ENCODE data around the gene ZPR1.

ZPR1 gene

DNA sequence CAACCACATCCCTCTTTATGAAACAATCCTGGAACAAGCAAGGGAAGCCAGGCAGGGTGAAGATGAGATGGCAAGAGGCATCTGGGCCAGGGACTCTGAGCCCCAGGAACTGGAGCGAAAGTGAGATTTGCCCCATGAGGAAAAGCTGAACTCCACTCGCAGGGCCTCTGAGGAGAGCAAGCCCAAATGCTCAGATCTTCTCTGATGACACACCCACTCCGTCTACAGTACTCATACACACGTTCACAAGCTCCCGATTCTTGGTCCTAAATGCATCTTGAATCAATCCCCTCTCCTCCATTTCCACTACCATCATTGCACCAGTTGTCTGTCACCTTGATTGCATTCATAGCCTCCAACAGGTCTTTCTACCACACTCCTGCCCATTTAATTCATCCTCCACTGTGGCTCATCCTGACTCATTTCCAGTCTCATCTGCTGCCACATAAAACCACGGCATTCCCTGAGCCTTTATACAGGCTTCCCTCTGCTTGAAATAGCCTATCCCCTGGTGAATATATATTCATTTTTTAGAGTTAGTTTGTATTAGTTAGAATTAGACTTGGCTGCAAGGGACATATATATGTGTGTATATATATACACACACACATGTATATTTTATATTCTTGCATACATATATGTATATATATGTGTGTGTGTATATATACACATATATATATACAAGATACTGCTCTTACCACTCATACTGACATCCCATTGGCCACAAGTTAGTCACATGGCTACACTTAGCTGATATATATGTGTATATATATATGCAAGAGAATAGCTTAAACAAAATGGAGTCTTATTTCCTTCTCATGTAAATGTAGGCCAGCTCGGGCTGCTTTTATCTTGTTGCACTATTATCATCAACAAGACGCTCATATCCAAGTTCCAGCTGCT lies 5.3 kb upstream of the ZPR1 start:
- DNase-seq (ENCODE audit: low read depth, low spot score) = no peak

DNA sequence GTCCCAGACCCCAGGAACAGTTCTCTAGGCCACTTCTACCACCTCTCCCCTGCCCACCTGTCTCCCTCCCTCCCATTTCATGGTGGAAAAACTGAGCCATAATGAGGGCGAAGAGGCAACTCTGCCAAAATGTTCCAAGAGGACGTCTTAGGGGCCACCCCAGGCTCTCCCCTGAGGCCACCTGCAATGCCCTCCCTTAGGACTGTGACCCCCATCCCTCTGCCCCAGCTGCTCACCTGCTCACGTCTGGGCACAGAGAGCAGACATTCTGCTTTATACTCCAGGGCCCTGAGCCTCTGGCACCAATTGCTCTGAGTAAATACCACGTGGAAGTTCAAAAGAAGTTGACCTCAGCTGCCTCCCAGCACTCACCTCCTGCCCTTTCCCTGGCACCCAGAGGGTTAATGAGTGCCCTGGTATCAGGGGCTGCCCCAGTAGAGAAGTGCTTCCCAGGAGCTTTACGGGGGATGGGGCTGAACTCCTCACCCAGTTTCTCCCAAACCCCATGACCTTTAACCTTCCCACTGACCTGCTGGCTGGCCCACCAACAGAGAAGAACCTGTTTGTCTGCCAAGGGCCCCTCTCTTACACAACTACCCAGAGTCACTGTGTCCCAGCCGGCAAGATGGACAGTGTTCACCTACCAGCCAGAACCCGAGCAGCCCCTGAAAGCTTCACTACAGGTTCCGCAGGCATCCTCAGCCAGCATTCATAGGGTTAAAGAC lies 4.5 kb upstream of the ZPR1 start:
- no peak for DNase-seq (ENCODE audit: low read depth, low spot score)

DNA sequence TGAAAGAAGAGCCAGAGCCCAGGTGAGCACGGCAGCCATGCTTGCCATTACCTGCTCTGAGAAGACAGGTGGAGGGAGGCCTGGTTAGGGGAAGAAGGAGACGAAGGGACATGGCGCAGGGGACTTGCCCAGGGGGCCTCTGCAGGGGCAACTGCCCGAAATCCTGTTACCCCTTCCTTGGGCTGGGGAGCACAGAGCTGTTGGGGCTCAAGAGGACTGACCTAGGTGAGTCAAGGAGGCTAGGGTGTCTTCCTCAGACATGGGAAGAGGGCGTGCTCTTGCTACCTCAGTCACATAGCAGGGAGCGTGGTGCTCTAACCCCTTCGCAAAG lies 4.0 kb upstream of the ZPR1 start, which contains the start of gene APOA5:
TSS of gene APOA5 (minus strand) at position 67 of the 331 bp plus-strand sequence. CDS start at position 48, 19 bp downstream.
- DNase-seq (ENCODE audit: low read depth, low spot score) = no peak

DNA sequence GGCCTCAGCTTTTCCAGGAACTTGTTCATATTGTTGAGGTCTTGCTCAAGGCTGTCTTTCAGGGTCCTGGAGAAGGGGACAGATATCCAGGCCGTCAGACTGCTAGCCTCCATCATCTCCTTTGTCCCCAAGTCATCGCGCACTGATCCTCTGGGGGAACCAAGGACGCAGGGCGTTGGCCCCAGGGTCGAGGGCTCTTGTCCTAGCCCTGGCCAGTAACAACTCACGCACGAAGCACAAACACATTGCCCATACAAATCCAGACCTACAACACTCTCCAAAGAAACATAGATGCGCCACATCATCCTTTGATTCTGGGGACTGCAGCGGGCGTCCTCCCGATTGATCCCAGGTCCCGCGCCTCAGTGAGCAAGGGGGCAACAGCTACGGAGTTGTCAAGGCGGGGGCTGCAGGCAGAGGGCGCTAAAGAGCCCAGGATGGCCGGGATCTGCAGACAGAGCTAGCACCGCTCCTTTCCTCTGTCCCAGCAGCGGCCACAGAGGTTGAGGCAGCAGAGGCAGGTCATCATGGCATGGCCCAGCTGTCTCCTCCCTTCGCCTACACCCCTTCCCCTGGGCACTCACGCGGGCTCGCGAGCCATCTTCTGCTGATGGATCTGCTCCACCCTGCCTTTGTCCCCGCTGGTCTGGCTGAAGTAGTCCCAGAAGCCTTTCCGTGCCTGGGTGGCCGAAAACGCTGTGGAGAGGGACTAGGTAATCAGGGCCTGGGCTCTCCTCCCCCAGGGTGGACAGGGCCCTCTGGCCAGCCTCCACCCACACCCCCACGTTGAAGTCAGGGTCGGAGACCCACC lies 3.4 kb upstream of the ZPR1 start:
- peak; percentile 39 for DNase-seq (ENCODE audit: low read depth, low spot score)

- DNase-seq (ENCODE audit: low read depth, low spot score) = no peak
Measured at GRCh38 chr11:116790167-116791001, 2.6 kb upstream of the ZPR1 start.

DNA sequence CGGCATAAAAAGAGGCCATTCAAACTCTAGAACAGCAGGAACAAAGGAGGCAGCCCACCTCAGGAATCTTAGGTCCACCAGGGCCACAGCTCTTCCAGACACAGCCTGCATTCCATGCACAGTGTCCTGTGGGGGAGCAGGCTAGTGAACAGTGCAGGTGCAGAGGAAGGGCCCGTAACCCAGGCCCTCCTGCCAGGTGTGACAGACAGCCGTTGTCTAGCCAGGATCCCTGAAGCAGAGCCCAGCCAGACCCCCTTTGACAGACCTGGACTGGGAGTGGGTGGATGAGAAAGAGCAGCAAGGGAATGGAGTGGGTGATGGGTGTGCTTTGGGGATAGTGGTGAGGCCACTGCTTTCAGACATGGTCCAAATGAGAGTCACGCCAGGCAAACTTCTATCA lies 1.2 kb upstream of the ZPR1 start:
- no peak for DNase-seq (ENCODE audit: low read depth, low spot score)

GRCh38 chr11:116788534-116788933 lies 711 bp upstream of the ZPR1 start:
- DNase-seq (ENCODE audit: low read depth, low spot score) = no peak

GRCh38 chr11:116787436-116787785 lies 412 bp downstream of the ZPR1 start:
- no peak for DNase-seq (ENCODE audit: low read depth, low spot score)

DNA sequence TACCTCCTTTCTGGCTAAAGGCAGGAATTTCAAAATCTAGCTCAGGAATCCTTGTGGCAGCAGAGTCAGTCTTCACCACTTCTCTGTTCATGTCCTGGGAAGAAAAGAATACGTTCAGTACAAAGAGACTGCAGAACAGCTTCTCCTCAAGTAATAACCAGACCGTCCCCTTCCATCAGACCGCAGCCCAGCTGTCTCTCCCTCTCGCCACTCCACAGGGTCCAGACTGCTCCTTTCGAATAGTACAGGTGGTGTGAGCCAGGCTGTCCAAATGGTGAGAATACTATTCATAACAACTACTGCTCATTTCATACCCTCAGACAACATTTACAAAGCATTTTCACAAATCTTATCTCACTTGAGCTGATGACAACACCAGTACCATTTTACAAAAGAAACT lies 857 bp downstream of the ZPR1 start:
- no peak for DNase-seq (ENCODE audit: low read depth, low spot score)

- no peak for DNase-seq (ENCODE audit: low read depth, low spot score)
Measured at GRCh38 chr11:116786326-116786725, 1.5 kb downstream of the ZPR1 start.

- no peak for DNase-seq (ENCODE audit: low read depth, low spot score)
Measured at GRCh38 chr11:116782728-116783127, 5.1 kb downstream of the ZPR1 start.

GRCh38 chr11:116778556-116778955 lies 9.3 kb downstream of the ZPR1 start:
- no peak for DNase-seq (ENCODE audit: low read depth, low spot score)

GRCh38 chr11:116777056-116777455 lies 10.8 kb downstream of the ZPR1 start:
- DNase-seq (ENCODE audit: low read depth, low spot score) = no peak

GRCh38 chr11:116776522-116776984 lies 11.3 kb downstream of the ZPR1 start:
- no peak for DNase-seq (ENCODE audit: low read depth, low spot score)

- DNase-seq (ENCODE audit: low read depth, low spot score) = no peak
Measured at GRCh38 chr11:116775975-116776374, 11.8 kb downstream of the ZPR1 start.

DNA sequence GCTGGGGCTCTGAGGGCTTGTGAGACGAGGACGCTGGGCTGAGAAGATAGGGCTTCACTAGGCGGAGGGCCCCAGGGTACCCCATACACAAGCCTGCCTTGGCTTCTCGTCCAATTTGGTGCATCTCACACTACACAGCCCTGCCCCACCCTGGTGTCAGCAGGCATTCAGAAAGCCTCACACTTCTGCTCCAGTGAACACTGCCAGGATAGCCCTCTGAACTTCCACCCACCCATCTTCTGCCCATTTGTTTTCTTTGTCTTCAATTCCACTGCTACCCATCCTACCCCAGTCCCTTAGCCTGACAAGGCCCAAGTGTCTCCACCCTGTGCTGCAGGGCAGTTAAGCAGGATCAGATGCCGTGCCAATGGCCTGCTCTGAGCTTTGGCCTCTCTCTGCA lies 13.2 kb downstream of the ZPR1 start:
- DNase-seq (ENCODE audit: low read depth, low spot score) = no peak

- no peak for DNase-seq (ENCODE audit: low read depth, low spot score)
Measured at GRCh38 chr11:116773203-116774097, 14.4 kb downstream of the ZPR1 start.

GRCh38 chr11:116772443-116773202 lies 15.2 kb downstream of the ZPR1 start, which contains the start of gene BUD13:
TSS of gene BUD13 (minus strand) at chr11:116772987. CDS start at chr11:116772964, 23 bp downstream.
- DNase-seq (ENCODE audit: low read depth, low spot score) = peak; percentile 86

GRCh38 chr11:116771935-116772334 lies 15.9 kb downstream of the ZPR1 start:
- no peak for DNase-seq (ENCODE audit: low read depth, low spot score)

Data from activated CD4-positive, CD25-positive, alpha-beta regulatory T cell treated with anti-CD3 and anti-CD28 coated beads, Interleukin-2, amount 50 U/mL, for 16 hours (primary cell).